A673 (cell line): ENCODE measurements around the gene DAZAP2. TPM values are rescaled to one million over a fixed set of nuclear protein-coding genes. Genes with fewer than 3 reads are reported as not detected.
"Not testable (repeated sequence)": the region's sequence is repeated elsewhere in the genome, so short reads cannot be mapped to it uniquely, and the experiment has no call there.

Experiments
- BruUV-seq: library from RNA; stranded (reverse); fragments of 400-500 nt; replicated peaks from 2 replicates; lab custom pipeline; 2021; lab: Mats Ljungman, UMichigan
- CTCF ChIA-PET: fragments of 300-600 bp; sonication (Branson Sonifier 250); formaldehyde crosslinking; loops from one replicate; lab custom pipeline; 2022; ENCODE audit warnings: antibody characterized with exemption; lab: Charles Lee
- POLR2A ChIA-PET: fragments of 300-600 bp; sonication (Branson Sonifier 250); formaldehyde crosslinking; loops from one replicate; lab custom pipeline; 2022; ENCODE audit warnings: antibody characterized with exemption; ENCODE audit not compliant: low non-redundant PET; lab: Charles Lee
- DNase-seq: peaks from one replicate; pipeline ENCODE4 v3.0.0-alpha.2; 2015; ENCODE audit warnings: low spot score
- H3K27ac ChIP-seq: fragments of 200-600 bp; sonication (generic); 2 replicates; pipeline ENCODE4 v1.5.1; 2016; ENCODE audit warnings: mixed run types, low read depth, mild to moderate bottlenecking, mixed read lengths, antibody characterized with exemption, low read length; ENCODE audit not compliant: poor library complexity, severe bottlenecking
- H3K27me3 ChIP-seq: fragments of 200-600 bp; sonication (generic); replicated peaks from 2 replicates; pipeline ENCODE4 v1.6.1; 2017; ENCODE audit warnings: mixed run types, low read depth, mild to moderate bottlenecking, mixed read lengths, antibody characterized with exemption, low read length; ENCODE audit not compliant: insufficient read depth, poor library complexity
- H3K36me3 ChIP-seq: fragments of 200-600 bp; sonication (generic); 2 replicates; pipeline ENCODE4 v1.6.1; 2016; ENCODE audit warnings: mixed run types, mild to moderate bottlenecking, mixed read lengths, antibody characterized with exemption, low read length; ENCODE audit not compliant: insufficient read depth, poor library complexity, severe bottlenecking
- H3K4me1 ChIP-seq: fragments of 200-600 bp; sonication (generic); 2 replicates; pipeline ENCODE4 v1.6.1; 2017; ENCODE audit warnings: mixed run types, mild to moderate bottlenecking, mixed read lengths, antibody characterized with exemption, low read length; ENCODE audit not compliant: insufficient read depth, poor library complexity, severe bottlenecking
- H3K4me3 ChIP-seq: fragments of 200-600 bp; sonication (generic); 2 replicates; pipeline ENCODE4 v1.5.1; 2016; ENCODE audit warnings: low read depth, mixed run types, mild to moderate bottlenecking, mixed read lengths, low read length; ENCODE audit not compliant: poor library complexity, severe bottlenecking
- H3K9me3 ChIP-seq: fragments of 200-600 bp; sonication (generic); 2 replicates; pipeline ENCODE4 v1.6.1; 2016; ENCODE audit warnings: mixed run types, low read depth, mild to moderate bottlenecking, mixed read lengths, antibody characterized with exemption, low read length; ENCODE audit not compliant: poor library complexity, severe bottlenecking
- EZH2 ChIP-seq: fragments of 200-600 bp; sonication (generic); IDR thresholded peaks from 2 replicates; pipeline ENCODE4 v1.6.1; 2017; ENCODE audit warnings: borderline replicate concordance, low read depth, mild to moderate bottlenecking, mixed read lengths, antibody characterized with exemption, low read length; ENCODE audit not compliant: poor library complexity, severe bottlenecking
- intact Hi-C: fragments of 100-400 bp; cut with micrococcal nuclease; formaldehyde crosslinking; loops from one replicate; pipeline ENCODE4 v1.10.0; 2022; ENCODE audit not compliant: unreplicated experiment
- total RNA-seq: library from RNA; stranded (reverse); gene quantifications from 2 replicates; pipeline ENCODE4 v1.2.3, GENCODE V29; 2021
- TF ChIP-seq, protein P1 (sequence below): fragments of 300-800, 200-600 bp; sonication (generic); conservative IDR thresholded peaks from 2 replicates; pipeline ENCODE4 v1.5.1; 2017; ENCODE audit warnings: low read depth, mild to moderate bottlenecking, antibody characterized with exemption, low read length, moderate library complexity, mixed read lengths

Gene DAZAP2
- total RNA-seq, 1 experiment from 2014 or later, result 138 TPM

DNA sequence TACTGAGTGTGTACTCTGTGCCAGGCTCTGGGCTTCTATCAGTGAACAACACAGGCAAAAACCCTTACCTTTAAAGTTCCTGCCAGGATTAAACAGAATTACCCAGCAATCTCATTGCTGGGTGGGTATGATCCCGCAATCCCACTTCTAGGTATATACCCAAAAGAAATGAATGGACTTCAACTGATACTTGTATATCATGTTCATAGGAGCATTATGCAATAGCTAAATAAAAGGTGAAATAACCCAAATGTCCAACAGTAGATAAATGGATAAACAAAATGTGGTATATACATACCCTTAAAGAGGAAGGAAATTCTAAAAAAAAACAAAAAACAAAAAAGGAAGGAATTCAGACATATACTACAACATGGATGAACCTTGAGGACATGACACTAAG lies 14.7 kb downstream of the DAZAP2 start:
- no peak for DNase-seq
- CTCF ChIA-PET, result interaction anchor here (0.8 kb wide), 1 partner anchor 226 kb away, joined by 3 read pairs; no protein-coding TSS in a partner anchor
- H3K27me3 ChIP-seq, result no peaks in the 10 kb centered on the region
- no peak overlapping the region for H3K4me3 ChIP-seq
- H3K36me3 ChIP-seq, result no peaks in the 10 kb centered on the region
- no peaks in the 10 kb centered on the region for H3K4me1 ChIP-seq
- intact Hi-C loops, result no loop called here
- POLR2A ChIA-PET, result no interaction called here
- no peak overlapping the region for H3K27ac ChIP-seq
- BruUV-seq, result no TSS peak
- H3K9me3 ChIP-seq, result no peaks in the 10 kb centered on the region
- TF ChIP-seq, protein P1, sequence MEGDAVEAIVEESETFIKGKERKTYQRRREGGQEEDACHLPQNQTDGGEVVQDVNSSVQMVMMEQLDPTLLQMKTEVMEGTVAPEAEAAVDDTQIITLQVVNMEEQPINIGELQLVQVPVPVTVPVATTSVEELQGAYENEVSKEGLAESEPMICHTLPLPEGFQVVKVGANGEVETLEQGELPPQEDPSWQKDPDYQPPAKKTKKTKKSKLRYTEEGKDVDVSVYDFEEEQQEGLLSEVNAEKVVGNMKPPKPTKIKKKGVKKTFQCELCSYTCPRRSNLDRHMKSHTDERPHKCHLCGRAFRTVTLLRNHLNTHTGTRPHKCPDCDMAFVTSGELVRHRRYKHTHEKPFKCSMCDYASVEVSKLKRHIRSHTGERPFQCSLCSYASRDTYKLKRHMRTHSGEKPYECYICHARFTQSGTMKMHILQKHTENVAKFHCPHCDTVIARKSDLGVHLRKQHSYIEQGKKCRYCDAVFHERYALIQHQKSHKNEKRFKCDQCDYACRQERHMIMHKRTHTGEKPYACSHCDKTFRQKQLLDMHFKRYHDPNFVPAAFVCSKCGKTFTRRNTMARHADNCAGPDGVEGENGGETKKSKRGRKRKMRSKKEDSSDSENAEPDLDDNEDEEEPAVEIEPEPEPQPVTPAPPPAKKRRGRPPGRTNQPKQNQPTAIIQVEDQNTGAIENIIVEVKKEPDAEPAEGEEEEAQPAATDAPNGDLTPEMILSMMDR, result no peak

DNA sequence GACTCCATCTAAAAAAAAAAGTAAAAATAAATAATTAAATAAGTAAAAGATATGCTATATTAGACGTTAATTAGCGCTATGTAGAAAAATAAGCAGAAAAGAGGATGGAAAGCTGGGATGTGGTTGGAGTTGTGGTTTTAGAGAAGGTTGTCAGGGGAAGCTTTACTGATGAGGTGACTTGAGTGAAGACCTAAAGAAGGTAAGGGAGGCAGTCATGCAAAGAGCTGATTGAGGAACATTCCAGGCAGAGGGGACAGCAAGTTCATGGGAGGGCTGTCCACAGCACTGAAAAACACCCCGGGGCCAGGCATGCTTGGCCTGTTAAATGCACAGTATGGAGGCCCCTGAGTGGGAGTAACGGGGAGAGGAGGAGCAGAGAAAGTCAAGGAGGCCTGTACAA lies 15.9 kb downstream of the DAZAP2 start:
- intact Hi-C loops, result no loop called here
- TF ChIP-seq, protein P1, result no peak
- TF ChIP-seq EZH2, result no peak
- no TSS peak for BruUV-seq
- DNase-seq, result no peak
- H3K4me1 ChIP-seq, result no peaks in the 10 kb centered on the region
- no peaks in the 10 kb centered on the region for H3K27me3 ChIP-seq
- ChIA-PET CTCF (no interaction called here), POLR2A (no interaction called here)
- H3K4me3 ChIP-seq, result no peak overlapping the region
- H3K9me3 ChIP-seq, result no peaks in the 10 kb centered on the region
- no peak overlapping the region for H3K27ac ChIP-seq
- H3K36me3 ChIP-seq, result no peaks in the 10 kb centered on the region

DNA sequence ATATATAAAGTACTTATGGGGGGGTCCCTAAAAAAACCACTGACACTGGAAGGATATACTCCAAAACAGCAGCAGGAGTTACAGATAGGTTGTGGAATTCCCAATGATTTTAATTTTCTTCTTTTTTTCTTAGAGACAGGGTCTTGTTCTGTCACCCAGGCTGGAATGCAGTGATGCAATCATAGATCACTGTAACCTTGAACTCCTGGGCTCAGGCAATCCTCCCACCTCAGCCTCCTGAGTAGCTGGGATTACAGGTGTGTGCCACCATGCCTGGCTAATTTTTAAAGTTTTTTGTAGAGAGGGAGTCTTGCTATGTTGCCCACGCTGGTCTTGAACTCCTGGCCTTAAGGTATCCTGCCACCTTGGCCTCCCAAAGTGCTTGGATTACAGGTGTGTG lies 21.0 kb downstream of the DAZAP2 start:
- H3K27ac ChIP-seq, DNase-seq, H3K4me3 ChIP-seq, CTCF ChIA-PET, POLR2A ChIA-PET, BruUV-seq, H3K4me1 ChIP-seq, H3K27me3 ChIP-seq, intact Hi-C loops, H3K9me3 ChIP-seq, H3K36me3 ChIP-seq: not testable (repeated sequence)

DNA sequence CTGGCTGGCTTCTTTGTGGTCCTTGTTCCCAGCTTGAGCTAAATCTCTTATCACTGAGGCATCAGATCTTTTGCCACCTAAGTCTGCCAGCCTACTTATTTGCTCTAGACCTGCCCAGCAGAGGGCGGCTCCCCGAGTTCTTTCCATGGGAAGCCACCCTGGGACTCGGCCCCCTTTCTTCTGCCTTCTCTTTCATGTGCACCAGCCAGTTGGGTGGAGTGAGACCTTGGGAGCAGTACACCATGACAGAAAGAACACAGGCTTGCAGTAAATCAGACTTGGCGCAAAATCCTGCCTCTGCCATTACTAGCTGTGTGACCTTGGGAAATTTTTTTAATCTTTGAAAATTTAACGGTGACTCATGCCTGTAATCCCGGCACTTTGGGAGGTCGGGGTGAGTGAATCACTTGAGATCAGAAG lies 24.1 kb downstream of the DAZAP2 start:
- peak overlapping the region; percentile 30 for H3K27ac ChIP-seq
- POLR2A ChIA-PET, result interaction anchor here (0.5 kb wide), 1 partner anchor 197 kb away, joined by 12 read pairs; no protein-coding TSS in a partner anchor
- no peaks in the 10 kb centered on the region for H3K36me3 ChIP-seq
- no peaks in the 10 kb centered on the region for H3K9me3 ChIP-seq
- CTCF ChIA-PET, result interaction anchor here (1.1 kb wide), 1 partner anchor 78 kb away, joined by 5 read pairs; no protein-coding TSS in a partner anchor
- intact Hi-C loops, result loop anchor here (1.0 kb wide), 1 partner anchor 79 kb away; no protein-coding TSS in a partner anchor
- BruUV-seq, result no TSS peak
- DNase-seq, result peak; percentile 81
- H3K27me3 ChIP-seq, result no peaks in the 10 kb centered on the region
- TF ChIP-seq EZH2, result no peak
- TF ChIP-seq, protein P1, result peak; percentile 69
- peaks cover 13% of the 10 kb centered on the region for H3K4me1 ChIP-seq
- no peak overlapping the region for H3K4me3 ChIP-seq
